ENCODE results near the gene TYSND1.

TYSND1 gene

DNA sequence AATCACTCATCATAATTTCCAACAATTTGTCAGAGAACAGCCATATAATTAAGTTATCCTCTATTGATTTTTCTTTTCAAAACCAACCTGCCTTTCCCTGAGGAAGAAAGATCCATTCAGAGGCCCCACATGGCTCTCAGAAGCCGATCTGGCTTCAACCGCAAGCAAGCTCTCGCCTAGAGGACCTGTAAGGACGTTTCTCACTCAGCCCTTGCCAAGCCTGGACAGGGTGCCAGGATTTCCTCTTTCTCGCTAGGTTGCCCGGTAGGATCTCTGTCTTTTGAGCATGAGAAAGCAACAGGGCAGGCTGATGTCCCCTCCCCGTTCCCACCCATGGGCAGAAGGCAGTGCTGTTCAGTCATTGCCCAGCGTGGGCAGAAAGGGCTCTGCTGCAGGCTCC, 26.9 kb downstream of the TYSND1 start:
- no peak for TF ChIP-seq POLR2AphosphoS5 (IDR thresholded peaks at IDR 0.05; ENCODE audit: low read depth, low read length)
- no peak for TF ChIP-seq TAF1 (IDR thresholded peaks at IDR 0.05; ENCODE audit: borderline replicate concordance, insufficient read depth, low read length)
- no peak for TF ChIP-seq FOXP2 (optimal IDR thresholded peaks at IDR 0.05; ENCODE audit: borderline replicate concordance, extremely low read depth, extremely low read length, insufficient read depth)
- no peak for TF ChIP-seq REST (IDR thresholded peaks at IDR 0.05; ENCODE audit: insufficient read depth in 1 of 2, low read depth in 2 of 2, low read length in 2 of 2)
- TF ChIP-seq SIN3A (IDR thresholded peaks at IDR 0.05; ENCODE audit: borderline replicate concordance, insufficient read depth, low read length), result no peak

- TF ChIP-seq TAF1 (IDR thresholded peaks at IDR 0.05; ENCODE audit: borderline replicate concordance, insufficient read depth, low read length), result no peak
- no peak for TF ChIP-seq REST (IDR thresholded peaks at IDR 0.05; ENCODE audit: insufficient read depth in 1 of 2, low read depth in 2 of 2, low read length in 2 of 2)
- TF ChIP-seq POLR2AphosphoS5 (IDR thresholded peaks at IDR 0.05; ENCODE audit: low read depth, low read length), result no peak
These were observed 27.3 kb downstream of the TYSND1 start for GRCh38 chr10:70119197-70119596.

- no peak for TF ChIP-seq FOXP2 (optimal IDR thresholded peaks at IDR 0.05; ENCODE audit: borderline replicate concordance, extremely low read depth, extremely low read length, insufficient read depth)
- TF ChIP-seq POLR2AphosphoS5 (IDR thresholded peaks at IDR 0.05; ENCODE audit: low read depth, low read length), result no peak
- TF ChIP-seq REST (IDR thresholded peaks at IDR 0.05; ENCODE audit: insufficient read depth in 1 of 2, low read depth in 2 of 2, low read length in 2 of 2), result no peak
- no peak for TF ChIP-seq SIN3A (IDR thresholded peaks at IDR 0.05; ENCODE audit: borderline replicate concordance, insufficient read depth, low read length)
- TF ChIP-seq TAF1 (IDR thresholded peaks at IDR 0.05; ENCODE audit: borderline replicate concordance, insufficient read depth, low read length), result no peak
These were observed 28.3 kb downstream of the TYSND1 start for GRCh38 chr10:70118196-70118595.

DNA sequence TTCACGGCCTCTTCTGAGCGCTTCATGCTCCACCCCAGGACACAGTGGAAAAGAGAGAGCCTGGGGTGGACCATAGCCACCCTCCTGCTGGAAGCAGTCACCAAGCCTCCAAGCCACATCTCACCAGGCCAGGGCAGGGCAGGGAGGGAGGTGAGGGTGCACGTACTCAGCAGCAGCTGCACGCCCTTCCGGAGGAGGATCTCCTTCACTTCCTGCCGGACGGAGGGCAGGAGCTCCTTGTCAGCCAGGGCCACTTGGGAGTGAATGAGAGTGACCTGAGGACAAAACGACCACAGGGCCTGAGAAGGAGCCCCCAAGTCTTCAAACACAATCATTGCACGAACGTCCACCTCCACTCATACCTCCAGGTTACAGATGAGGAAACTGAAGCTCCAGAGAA, 28.9 kb downstream of the TYSND1 start:
- TF ChIP-seq FOXP2 (optimal IDR thresholded peaks at IDR 0.05; ENCODE audit: borderline replicate concordance, extremely low read depth, extremely low read length, insufficient read depth), result no peak
- TF ChIP-seq REST (IDR thresholded peaks at IDR 0.05; ENCODE audit: insufficient read depth in 1 of 2, low read depth in 2 of 2, low read length in 2 of 2), result no peak
- no peak for TF ChIP-seq POLR2AphosphoS5 (IDR thresholded peaks at IDR 0.05; ENCODE audit: low read depth, low read length)
- TF ChIP-seq TAF1 (IDR thresholded peaks at IDR 0.05; ENCODE audit: borderline replicate concordance, insufficient read depth, low read length), result no peak
- no peak for TF ChIP-seq SIN3A (IDR thresholded peaks at IDR 0.05; ENCODE audit: borderline replicate concordance, insufficient read depth, low read length)
